Stimulated activated CD8-positive, alpha-beta memory T cell treated with anti-CD3 and anti-CD28 coated beads, Interleukin-12 subunit alpha, Interleukin-12 subunit beta, amount 100 ng/mL, for 1 hour (primary cell): Measurements from ENCODE around the gene TPM3.
"Not testable (repeated sequence)": the region's sequence is repeated elsewhere in the genome, so short reads cannot be mapped to it uniquely, and the experiment has no call there.

Experiments
- DNase-seq: peaks from one replicate; pipeline ENCODE4 v3.0.0-alpha.2; 2020; ENCODE audit warnings: low read depth

The TPM3 gene

GRCh38 chr1:154166207-154166606 lies 25.7 kb downstream of the TPM3 start:
- no peak for DNase-seq

GRCh38 chr1:154159554-154159953 lies 32.3 kb downstream of the TPM3 start:
- no peak for DNase-seq

- DNase-seq, result no peak
Observed at GRCh38 chr1:154158307-154159125, 33.4 kb downstream of the TPM3 start.

- DNase-seq, result peak; percentile 62
Observed at GRCh38 chr1:154157520-154158306, 34.2 kb downstream of the TPM3 start.

- DNase-seq, result no peak
Observed at GRCh38 chr1:154155251-154155650, 36.6 kb downstream of the TPM3 start.

- no peak for DNase-seq
Observed at GRCh38 chr1:154154534-154155191, 37.2 kb downstream of the TPM3 start, which contains the start of gene NUP210L. Gene NUP210L (minus strand): TSS chr1:154155073.

GRCh38 chr1:154154053-154154452 lies 37.8 kb downstream of the TPM3 start:
- DNase-seq, result no peak

GRCh38 chr1:154151311-154151710 lies 40.6 kb downstream of the TPM3 start:
- no peak for DNase-seq

GRCh38 chr1:154148807-154149206 lies 43.1 kb downstream of the TPM3 start:
- DNase-seq, result no peak

GRCh38 chr1:154147505-154147904 lies 44.4 kb downstream of the TPM3 start:
- not testable (repeated sequence) for DNase-seq

- no peak for DNase-seq
Observed at GRCh38 chr1:154145986-154146385, 45.9 kb downstream of the TPM3 start.

GRCh38 chr1:154142358-154142757 lies 49.5 kb downstream of the TPM3 start:
- no peak for DNase-seq

- DNase-seq, result no peak
Observed at GRCh38 chr1:154141240-154141639, 50.7 kb downstream of the TPM3 start.

- no peak for DNase-seq
Observed at GRCh38 chr1:154137888-154138287, 54.0 kb downstream of the TPM3 start.

GRCh38 chr1:154133256-154133655 lies 58.6 kb downstream of the TPM3 start:
- no peak for DNase-seq

- no peak for DNase-seq
Observed at GRCh38 chr1:154129391-154129970, 62.4 kb downstream of the TPM3 start.

GRCh38 chr1:154123205-154123604 lies 68.7 kb downstream of the TPM3 start:
- not testable (repeated sequence) for DNase-seq

- no peak for DNase-seq
Observed at GRCh38 chr1:154117642-154118041, 74.3 kb downstream of the TPM3 start.

- DNase-seq, result no peak
Observed at GRCh38 chr1:154115180-154115579, 76.7 kb downstream of the TPM3 start.
